Endothelial cell of umbilical vein (primary cell): ENCODE measurements around the gene LRCH3. TPM values are rescaled to one million over a fixed set of nuclear protein-coding genes. Genes with fewer than 3 reads are reported as not detected.

ENCODE experiments used
- BruUV-seq: library from RNA; stranded (reverse); fragments of 400-500 nt; replicated peaks from 2 replicates; lab custom pipeline; 2021; lab: Mats Ljungman, UMichigan
- CTCF ChIA-PET: fragments of 300-600, 350-600 bp; sonication (Branson Sonifier 250); formaldehyde crosslinking; loops from one replicate; lab custom pipeline; 2021; ENCODE audit warnings: antibody characterized with exemption, inconsistent platforms; lab: Charles Lee
- POLR2A ChIA-PET: fragments of 300-600, 350-600 bp; sonication (Branson Sonifier 250); formaldehyde crosslinking; loops from one replicate; lab custom pipeline; 2021; ENCODE audit warnings: antibody characterized with exemption, inconsistent platforms; lab: Charles Lee
- DNase-seq: peaks from one replicate; pipeline ENCODE4 v3.0.0-alpha.2; 2011; ENCODE audit warnings: low read depth, low spot score
- FAIRE-seq: peaks from 2 replicates; lab custom pipeline; 2011; peaks lifted over from hg19 to GRCh38; lab: Jason Lieb, UNC
- H2AFZ ChIP-seq: 2 replicates; pipeline ENCODE4 v1.6.0; 2012; ENCODE audit warnings: low read depth, low read length, control low read depth, inconsistent platforms
- H3K27ac ChIP-seq: 2 replicates; pipeline ENCODE4 v1.5.1; 2011; ENCODE audit warnings: low read depth, mild to moderate bottlenecking, control low read depth, low read length, moderate library complexity; ENCODE audit not compliant: insufficient read depth
- H3K27me3 ChIP-seq, 2 experiments: 2 replicates each; pipeline versions ENCODE4 v1.6.0 to v1.6.1; 2011; ENCODE audit warnings: low read length in 2 of 2, mixed read lengths in 1 of 2; ENCODE audit not compliant: control insufficient read depth in 2 of 2, insufficient read depth in 2 of 2
- H3K36me3 ChIP-seq, 2 experiments: 2 replicates in 1 of 2; 3 replicates in 1 of 2; pipeline ENCODE4 v1.5.1; 2011; ENCODE audit warnings: low read length in 2 of 2, mild to moderate bottlenecking in 1 of 2, moderate library complexity in 1 of 2; ENCODE audit not compliant: control insufficient read depth in 2 of 2, insufficient read depth in 2 of 2; ENCODE audit errors: extremely low read depth in 1 of 2
- H3K4me1 ChIP-seq: 3 replicates; pipeline ENCODE4 v1.5.1; 2011; ENCODE audit warnings: mild to moderate bottlenecking, low read length; ENCODE audit not compliant: control insufficient read depth, insufficient read depth; ENCODE audit errors: extremely low read depth
- H3K4me2 ChIP-seq: 2 replicates; pipeline ENCODE4 v1.6.1; 2011; ENCODE audit warnings: low read length, control low read depth, mixed read lengths; ENCODE audit not compliant: insufficient read depth
- H3K4me3 ChIP-seq, 3 experiments: fragments of 200-600 bp in 1 of 3; sonication (generic), shearing (Covaris generic) in 1 of 3; replicated peaks in 1 of 3; 2 replicates each; pipeline ENCODE4 v1.5.1; 2011 to 2016; ENCODE audit warnings: control low read depth in 3 of 3, low read length in 3 of 3, mild to moderate bottlenecking in 2 of 3, inconsistent platforms in 1 of 3, low read depth in 1 of 3, moderate library complexity in 1 of 3; ENCODE audit not compliant: insufficient read depth in 1 of 3
- H3K79me2 ChIP-seq: 2 replicates; pipeline ENCODE4 v1.6.0; 2012; ENCODE audit warnings: low read length, inconsistent platforms; ENCODE audit not compliant: control insufficient read depth, insufficient read depth
- H3K9ac ChIP-seq: replicated peaks from 2 replicates; pipeline ENCODE3; 2011; ENCODE audit warnings: low read length, control low read depth; ENCODE audit not compliant: insufficient read depth; ENCODE audit errors: extremely low read depth
- H3K9me1 ChIP-seq: replicated peaks from 3 replicates; pipeline ENCODE4 v1.6.0; 2011; ENCODE audit warnings: mild to moderate bottlenecking, low read length; ENCODE audit not compliant: control insufficient read depth, insufficient read depth; ENCODE audit errors: extremely low read depth
- H3K9me3 ChIP-seq: replicated peaks from 2 replicates; pipeline ENCODE4 v1.5.1; 2012; ENCODE audit warnings: low read length, inconsistent platforms; ENCODE audit not compliant: control insufficient read depth, insufficient read depth
- H4K20me1 ChIP-seq: replicated peaks from 2 replicates; pipeline ENCODE3; 2011; ENCODE audit warnings: mild to moderate bottlenecking, low read length; ENCODE audit not compliant: control insufficient read depth, insufficient read depth; ENCODE audit errors: extremely low read depth
- CTCF ChIP-seq, 2 donors: IDR thresholded peaks; 1 replicate in 1 of 2; 2 replicates in 1 of 2; pipeline ENCODE4 v1.5.1; 2011; ENCODE audit warnings: low read length in 2 of 2, mild to moderate bottlenecking in 2 of 2, moderate library complexity in 2 of 2, control low read depth in 1 of 2, inconsistent platforms in 1 of 2, low read depth in 1 of 2; ENCODE audit not compliant: insufficient read depth in 1 of 2; ENCODE audit errors: extremely low read depth in 1 of 2
- MAX ChIP-seq: IDR thresholded peaks from 2 replicates; pipeline ENCODE4 v1.6.1; 2011; ENCODE audit not compliant: insufficient read depth, insufficient read length
- dilution Hi-C: fragments of 300-500 bp; cut with MboI; formaldehyde crosslinking; loops from one replicate; pipeline ENCODE4 v1.15.0; 2019; ENCODE audit warnings: low sequenced_read_pairs; ENCODE audit not compliant: extremely low pct_ligation_motif_present
- intact Hi-C: fragments of 100-400 bp; cut with micrococcal nuclease; formaldehyde crosslinking; loops from one replicate; pipeline ENCODE4 v1.10.0; 2022
- polyA plus RNA-seq, 4 experiments: library from polyadenylated mRNA; depleted of rRNA in 3 of 4; stranded (reverse) in 3 of 4; unstranded in 1 of 4; fragments of >200 nt; gene quantifications; 2 replicates each; pipeline versions ENCODE4 v1.2.1 to v1.2.3, GENCODE V29; 2011 to 2012; ENCODE audit warnings: missing spikeins in 1 of 4
- total RNA-seq: library from RNA; stranded (reverse); gene quantifications from 2 replicates; pipeline ENCODE4 v1.2.3, GENCODE V29; 2021

The LRCH3 gene
- total and polyA plus RNA-seq, 2 donors (not counting 3 experiments of a cell fraction or from before 2014, with no cell fraction given), result 43.9 to 60.3 TPM

- CTCF ChIA-PET, result interaction anchor here (0.7 to 1.6 kb wide), 4 partner anchors 8 to 21 kb away, joined by 3 to 6 read pairs (median 4); no protein-coding TSS in a partner anchor
- POLR2A ChIA-PET, result no interaction called here
- DNase-seq, result peak; percentile 37
- TF ChIP-seq CTCF (IDR thresholded peaks at IDR 0.05; ENCODE audit: extremely low read depth in 1 of 2, insufficient read depth in 1 of 2, low read depth in 1 of 2, low read length in 2 of 2), result peak; percentile 21 to 23
- TF ChIP-seq MAX, result no peak
- no peaks in the 10 kb centered on the region for H3K9me3 ChIP-seq
- H3K4me3 ChIP-seq, result no peak overlapping the region
- peaks cover 24% of the 10 kb centered on the region for H4K20me1 ChIP-seq
- H3K27me3 ChIP-seq, result no peaks in the 10 kb centered on the region
- FAIRE-seq, result peak; percentile 55
- no peaks in the 10 kb centered on the region for H3K4me1 ChIP-seq
- dilution Hi-C loops (no loop called here), intact Hi-C loops (no loop called here)
- H3K36me3 ChIP-seq, result no peaks in the 10 kb centered on the region
- H3K9ac ChIP-seq, result no peak overlapping the region
- H3K4me2 ChIP-seq, result no peak overlapping the region
- BruUV-seq, result no TSS peak
- H3K27ac ChIP-seq, result no peak overlapping the region
- peaks cover 86% of the 10 kb centered on the region for H3K79me2 ChIP-seq
- H3K9me1 ChIP-seq, result no peaks in the 10 kb centered on the region
- no peak overlapping the region for H2AFZ ChIP-seq
Measured at GRCh38 chr3:197801891-197802778, 11.1 kb downstream of the LRCH3 start.
